HEK293 (cell line): Measurements from ENCODE around the gene MYLK.

Experiments
- CTCF ChIA-PET: fragments of 350-600 bp; formaldehyde crosslinking; extraction: SDS; loops from one replicate; lab custom pipeline; 2021; ENCODE audit warnings: antibody characterized with exemption; lab: Yijun Ruan, JAX
- POLR2A ChIA-PET: fragments of 300-600 bp; formaldehyde crosslinking; extraction: SDS; loops from one replicate; lab custom pipeline; 2020; ENCODE audit warnings: antibody characterized with exemption, inconsistent platforms; lab: Yijun Ruan, JAX
- H3K27ac ChIP-seq: fragments of 200-500 bp; sonication (Bioruptor generic); 2 replicates; pipeline ENCODE4 v1.5.1; 2014; ENCODE audit warnings: low read depth, low read length, control low read depth, inconsistent platforms; ENCODE audit errors: extremely low read depth
- H3K36me3 ChIP-seq, 2 experiments: fragments of 200-500 bp in 1 of 2; sonication (Bioruptor generic) in 1 of 2; 1 replicate in 1 of 2; 2 replicates in 1 of 2; pipeline ENCODE4 v1.5.1; 2014 to 2017; ENCODE audit warnings: inconsistent platforms in 2 of 2, low read length in 2 of 2; ENCODE audit not compliant: control insufficient read depth in 2 of 2, insufficient read depth in 1 of 2
- H3K4me1 ChIP-seq: fragments of 200-500 bp; sonication (Bioruptor generic); 2 replicates; pipeline ENCODE4 v1.5.1; 2014; ENCODE audit warnings: mild to moderate bottlenecking, low read length, inconsistent platforms; ENCODE audit not compliant: control insufficient read depth, insufficient read depth
- H3K4me3 ChIP-seq: 2 replicates; pipeline ENCODE4 v1.5.1; 2011; ENCODE audit warnings: low read depth, mild to moderate bottlenecking, control low read depth, low read length, moderate library complexity
- H3K9me3 ChIP-seq: fragments of 200-500 bp; sonication (Bioruptor generic); 2 replicates; pipeline ENCODE4 v1.5.1; 2014; ENCODE audit warnings: low read depth, low read length, inconsistent platforms; ENCODE audit not compliant: control insufficient read depth, insufficient read depth
- HIC1 ChIP-seq: fragments of 450-650 bp; formaldehyde crosslinking; IDR thresholded peaks from 2 replicates; pipeline ENCODE4 v1.5.1; 2016; ENCODE audit warnings: missing biosample characterization, missing genetic modification characterization
- IKZF3 ChIP-seq: fragments of 450-650 bp; IDR thresholded peaks from 2 replicates; pipeline ENCODE4 v1.5.0; 2018; ENCODE audit warnings: missing biosample characterization, mild to moderate bottlenecking, missing genetic modification characterization, moderate library complexity
- KLF1 ChIP-seq: fragments of 450-650 bp; formaldehyde crosslinking; IDR thresholded peaks from 2 replicates; pipeline ENCODE4 v1.5.1; 2016; ENCODE audit warnings: missing biosample characterization, missing genetic modification characterization
- PRDM4 ChIP-seq: fragments of 450-650 bp; formaldehyde crosslinking; IDR thresholded peaks from 2 replicates; pipeline ENCODE4 v1.5.1; 2017; ENCODE audit warnings: missing biosample characterization, missing genetic modification characterization
- SCRT1 ChIP-seq: fragments of 450-650 bp; formaldehyde crosslinking; IDR thresholded peaks from 2 replicates; pipeline ENCODE4 v1.5.1; 2016; ENCODE audit warnings: missing biosample characterization, missing genetic modification characterization, borderline replicate concordance
- TCF7L2 ChIP-seq: IDR thresholded peaks from 2 replicates; pipeline ENCODE4 v1.6.1; 2011; ENCODE audit warnings: low read depth, mild to moderate bottlenecking, inconsistent platforms, low read length, moderate library complexity, borderline replicate concordance
- ZFHX2 ChIP-seq: fragments of 450-650 bp; formaldehyde crosslinking; conservative IDR thresholded peaks from 2 replicates; pipeline ENCODE4 v1.5.1; 2016; ENCODE audit warnings: missing biosample characterization, missing genetic modification characterization
- ZNF121 ChIP-seq: fragments of 450-650 bp; formaldehyde crosslinking; IDR thresholded peaks from 2 replicates; pipeline ENCODE4 v1.5.1; 2016; ENCODE audit warnings: missing biosample characterization, missing genetic modification characterization
- ZNF140 ChIP-seq: fragments of 450-650 bp; formaldehyde crosslinking; IDR thresholded peaks from 2 replicates; pipeline ENCODE4 v1.5.1; 2016; ENCODE audit warnings: missing biosample characterization, missing genetic modification characterization
- ZNF146 ChIP-seq: fragments of 450-650 bp; formaldehyde crosslinking; IDR thresholded peaks from 2 replicates; pipeline ENCODE4 v1.5.1; 2016; ENCODE audit warnings: missing biosample characterization, missing genetic modification characterization
- ZNF18 ChIP-seq: fragments of 450-650 bp; formaldehyde crosslinking; IDR thresholded peaks from 2 replicates; pipeline ENCODE4 v1.5.1; 2016; ENCODE audit warnings: missing biosample characterization, missing genetic modification characterization
- ZNF19 ChIP-seq: fragments of 450-650 bp; formaldehyde crosslinking; IDR thresholded peaks from 2 replicates; pipeline ENCODE4; 2016; ENCODE audit warnings: missing biosample characterization, missing genetic modification characterization, low read depth
- ZNF223 ChIP-seq: fragments of 450-650 bp; formaldehyde crosslinking; IDR thresholded peaks from 2 replicates; pipeline ENCODE4 v1.5.1; 2016; ENCODE audit warnings: missing biosample characterization, missing genetic modification characterization
- ZNF292 ChIP-seq: fragments of 450-650 bp; formaldehyde crosslinking; IDR thresholded peaks from 2 replicates; pipeline ENCODE4 v1.5.1; 2016; ENCODE audit warnings: low read depth, missing biosample characterization, missing genetic modification characterization, borderline replicate concordance
- ZNF311 ChIP-seq: fragments of 450-650 bp; formaldehyde crosslinking; IDR thresholded peaks from 2 replicates; pipeline ENCODE4 v1.5.1; 2017; ENCODE audit warnings: missing biosample characterization, missing genetic modification characterization, borderline replicate concordance
- ZNF350 ChIP-seq: fragments of 450-650 bp; formaldehyde crosslinking; IDR thresholded peaks from 2 replicates; pipeline ENCODE4 v1.5.0; 2017; ENCODE audit warnings: missing biosample characterization, mild to moderate bottlenecking, missing genetic modification characterization
- ZNF426 ChIP-seq: fragments of 450-650 bp; formaldehyde crosslinking; IDR thresholded peaks from 2 replicates; pipeline ENCODE4 v1.5.1; 2017; ENCODE audit warnings: missing biosample characterization, missing genetic modification characterization, mild to moderate bottlenecking, inconsistent platforms, moderate library complexity
- ZNF433 ChIP-seq: fragments of 450-650 bp; formaldehyde crosslinking; IDR thresholded peaks from 2 replicates; pipeline ENCODE4 v1.5.1; 2016; ENCODE audit warnings: missing biosample characterization, missing genetic modification characterization, low read depth
- ZNF510 ChIP-seq: fragments of 450-650 bp; formaldehyde crosslinking; IDR thresholded peaks from 2 replicates; pipeline ENCODE4 v1.5.1; 2018; ENCODE audit warnings: mild to moderate bottlenecking, missing genetic modification characterization, missing biosample characterization; ENCODE audit not compliant: insufficient replicate concordance
- ZNF580 ChIP-seq: fragments of 450-650 bp; formaldehyde crosslinking; IDR thresholded peaks from 2 replicates; pipeline ENCODE4 v1.5.1; 2016; ENCODE audit warnings: missing biosample characterization, missing genetic modification characterization
- ZNF624 ChIP-seq: fragments of 450-650 bp; formaldehyde crosslinking; IDR thresholded peaks from 2 replicates; pipeline ENCODE4 v1.5.1; 2017; ENCODE audit warnings: missing biosample characterization, missing genetic modification characterization
- ZNF629 ChIP-seq: fragments of 450-650 bp; formaldehyde crosslinking; IDR thresholded peaks from 2 replicates; pipeline ENCODE4 v1.5.1; 2017; ENCODE audit warnings: missing biosample characterization, missing genetic modification characterization
- ZNF645 ChIP-seq: fragments of 450-650 bp; formaldehyde crosslinking; IDR thresholded peaks from 2 replicates; pipeline ENCODE4; 2016; ENCODE audit warnings: missing biosample characterization, missing genetic modification characterization
- ZNF660 ChIP-seq: fragments of 450-650 bp; IDR thresholded peaks from 2 replicates; pipeline ENCODE4 v1.5.1; 2018; ENCODE audit warnings: missing biosample characterization, mild to moderate bottlenecking, missing genetic modification characterization
- ZNF664 ChIP-seq: fragments of 450-650 bp; formaldehyde crosslinking; IDR thresholded peaks from 2 replicates; pipeline ENCODE4 v1.5.1; 2016; ENCODE audit warnings: missing biosample characterization, missing genetic modification characterization
- ZNF707 ChIP-seq: fragments of 450-650 bp; formaldehyde crosslinking; IDR thresholded peaks from 2 replicates; pipeline ENCODE4 v1.5.1; 2016; ENCODE audit warnings: missing biosample characterization, missing genetic modification characterization
- ZNF747 ChIP-seq: fragments of 450-650 bp; formaldehyde crosslinking; IDR thresholded peaks from 2 replicates; pipeline ENCODE4 v1.5.1; 2016; ENCODE audit warnings: missing biosample characterization, missing genetic modification characterization
- ZSCAN4 ChIP-seq: fragments of 450-650 bp; formaldehyde crosslinking; IDR thresholded peaks from 2 replicates; pipeline ENCODE4 v1.5.1; 2017; ENCODE audit warnings: missing biosample characterization, missing genetic modification characterization

MYLK gene

GRCh38 chr3:123722456-123722855, 161.7 kb downstream of the MYLK start:
- ChIA-PET CTCF (interaction anchor here (0.7 to 7.4 kb wide), 6 partner anchors 11 to 140 kb away, joined by 3 to 81 read pairs (median 19); no protein-coding TSS in a partner anchor), POLR2A (no interaction called here)
- Histone ChIP-seq H3K36me3 (no peaks in the 10 kb centered on the region), H3K4me1 (no peaks in the 10 kb centered on the region), H3K9me3 (no peaks in the 10 kb centered on the region), H3K27ac (no peak overlapping the region), H3K4me3 (no peak overlapping the region)
- no peak for TF ChIP-seq ZNF121 (tag by site-specific recombination)
- TF ChIP-seq ZNF292 (tag by site-specific recombination), result no peak
- no peak for TF ChIP-seq ZNF747 (tag by site-specific recombination)
- TF ChIP-seq ZNF645 (tag by site-specific recombination), result no peak
- TF ChIP-seq ZSCAN4 (tag by site-specific recombination), result no peak
- no peak for TF ChIP-seq ZNF629
- no peak for TF ChIP-seq ZFHX2 (tag by site-specific recombination)
- TF ChIP-seq ZNF624, result no peak
- TF ChIP-seq ZNF350 (tag by site-specific recombination), result no peak
- TF ChIP-seq ZNF19 (tag by site-specific recombination), result no peak
- no peak for TF ChIP-seq ZNF140
- TF ChIP-seq IKZF3 (tag by site-specific recombination), result no peak
- no peak for TF ChIP-seq ZNF146
- TF ChIP-seq ZNF664 (tag by site-specific recombination), result no peak
- no peak for TF ChIP-seq ZNF707 (tag by site-specific recombination)
- TF ChIP-seq PRDM4, result no peak
- TF ChIP-seq, all 188 proteins: peak for 0

- ChIA-PET POLR2A (no interaction called here), CTCF (interaction anchor here (2.1 to 7.4 kb wide), 4 partner anchors 11 to 80 kb away, joined by 14 to 81 read pairs (median 26); no protein-coding TSS in a partner anchor)
- H3K36me3 ChIP-seq, result no peaks in the 10 kb centered on the region
- H3K4me1 ChIP-seq, result no peaks in the 10 kb centered on the region
- H3K27ac ChIP-seq, result no peak overlapping the region
- H3K9me3 ChIP-seq, result no peaks in the 10 kb centered on the region
- H3K4me3 ChIP-seq, result no peak overlapping the region
- no peak for TF ChIP-seq HIC1 (tag by site-specific recombination)
- TF ChIP-seq ZNF18, result no peak
- TF ChIP-seq SCRT1 (tag by site-specific recombination), result no peak
- no peak for TF ChIP-seq KLF1 (tag by site-specific recombination)
- no peak for TF ChIP-seq ZNF660 (tag by site-specific recombination)
- no peak for TF ChIP-seq ZNF433 (tag by site-specific recombination)
- TF ChIP-seq ZNF426 (tag by site-specific recombination), result no peak
- TF ChIP-seq ZNF223, result no peak
- no peak for TF ChIP-seq ZNF580 (tag by site-specific recombination)
- TF ChIP-seq ZNF510 (tag by site-specific recombination), result no peak
- TF ChIP-seq ZNF311 (tag by site-specific recombination), result no peak
- no peak for TF ChIP-seq TCF7L2
Measured at GRCh38 chr3:123722021-123722420, 162.1 kb downstream of the MYLK start.
